MM.1S (cell line): ENCODE results near the gene SLC1A2.

ENCODE experiments used
- DNase-seq: peaks from one replicate; pipeline ENCODE4 v3.0.0-alpha.2; 2015
- H2AFZ ChIP-seq: fragments of 300-600 bp; sonication (generic); 2 replicates; pipeline ENCODE4 v1.6.0; 2016; ENCODE audit warnings: antibody characterized with exemption, low read length
- H3F3A ChIP-seq: fragments of 300-600 bp; sonication (generic); 2 replicates; pipeline ENCODE4 v1.6.1; 2016; ENCODE audit warnings: mild to moderate bottlenecking, antibody characterized with exemption, low read length, moderate library complexity, mixed read lengths; ENCODE audit not compliant: insufficient read depth
- H3K27ac ChIP-seq: fragments of 300-600 bp; sonication (generic); 2 replicates; pipeline ENCODE4 v1.5.1; 2016; ENCODE audit warnings: mild to moderate bottlenecking, low read length
- H3K27me3 ChIP-seq: fragments of 300-600 bp; sonication (generic); replicated peaks from 2 replicates; pipeline ENCODE4 v1.6.0; 2016; ENCODE audit warnings: low read length; ENCODE audit not compliant: insufficient read depth
- H3K36me3 ChIP-seq: fragments of 300-600 bp; sonication (generic); replicated peaks from 2 replicates; pipeline ENCODE4 v1.6.1; 2016; ENCODE audit warnings: mild to moderate bottlenecking, low read length, mixed read lengths; ENCODE audit not compliant: insufficient read depth
- H3K4me1 ChIP-seq: fragments of 300-600 bp; sonication (generic); 2 replicates; pipeline ENCODE4 v1.6.1; 2016; ENCODE audit warnings: low read length, mixed read lengths
- H3K4me2 ChIP-seq: fragments of 300-600 bp; sonication (generic); 2 replicates; pipeline ENCODE4 v1.6.0; 2016; ENCODE audit warnings: low read depth, low read length
- H3K4me3 ChIP-seq: fragments of 300-600 bp; sonication (generic); 2 replicates; pipeline ENCODE4 v1.5.1; 2016; ENCODE audit warnings: low read length, mixed read lengths
- H3K79me2 ChIP-seq: fragments of 300-600 bp; sonication (generic); 2 replicates; pipeline ENCODE4 v1.6.1; 2016; ENCODE audit warnings: mixed run types, low read length, mixed read lengths
- H3K9ac ChIP-seq: fragments of 300-600 bp; sonication (generic); 2 replicates; pipeline ENCODE4 v1.6.1; 2016; ENCODE audit warnings: low read length, mixed read lengths
- H3K9me2 ChIP-seq: fragments of 300-600 bp; sonication (generic); replicated peaks from 2 replicates; pipeline ENCODE4 v1.6.1; 2016; ENCODE audit warnings: mild to moderate bottlenecking, low read length, mixed read lengths; ENCODE audit not compliant: insufficient read depth
- H3K9me3 ChIP-seq: fragments of 300-600 bp; sonication (generic); replicated peaks from 2 replicates; pipeline ENCODE4 v1.6.1; 2016; ENCODE audit warnings: mild to moderate bottlenecking, low read length, mixed read lengths; ENCODE audit not compliant: insufficient read depth
- H4K20me1 ChIP-seq: fragments of 300-600 bp; sonication (generic); 2 replicates; pipeline ENCODE4 v1.6.1; 2016; ENCODE audit warnings: mild to moderate bottlenecking, low read length, moderate library complexity, mixed read lengths; ENCODE audit not compliant: insufficient read depth
- EZH2 ChIP-seq: fragments of 300-600 bp; sonication (generic); optimal IDR thresholded peaks from 2 replicates; pipeline ENCODE3; 2017; ENCODE audit warnings: low read depth, mild to moderate bottlenecking, antibody characterized with exemption, low read length, mixed read lengths
- EZH2phosphoT487 ChIP-seq: fragments of 300-600 bp; sonication (generic); IDR thresholded peaks from 2 replicates; pipeline ENCODE4 v1.6.1; 2018; ENCODE audit warnings: antibody characterized with exemption, low read length
- TF ChIP-seq, protein P1 (sequence below): fragments of 300-600 bp; sonication (generic); IDR thresholded peaks from 2 replicates; pipeline ENCODE4 v1.5.1; 2016; ENCODE audit warnings: antibody characterized with exemption, low read length, mixed read lengths

Gene SLC1A2

DNA sequence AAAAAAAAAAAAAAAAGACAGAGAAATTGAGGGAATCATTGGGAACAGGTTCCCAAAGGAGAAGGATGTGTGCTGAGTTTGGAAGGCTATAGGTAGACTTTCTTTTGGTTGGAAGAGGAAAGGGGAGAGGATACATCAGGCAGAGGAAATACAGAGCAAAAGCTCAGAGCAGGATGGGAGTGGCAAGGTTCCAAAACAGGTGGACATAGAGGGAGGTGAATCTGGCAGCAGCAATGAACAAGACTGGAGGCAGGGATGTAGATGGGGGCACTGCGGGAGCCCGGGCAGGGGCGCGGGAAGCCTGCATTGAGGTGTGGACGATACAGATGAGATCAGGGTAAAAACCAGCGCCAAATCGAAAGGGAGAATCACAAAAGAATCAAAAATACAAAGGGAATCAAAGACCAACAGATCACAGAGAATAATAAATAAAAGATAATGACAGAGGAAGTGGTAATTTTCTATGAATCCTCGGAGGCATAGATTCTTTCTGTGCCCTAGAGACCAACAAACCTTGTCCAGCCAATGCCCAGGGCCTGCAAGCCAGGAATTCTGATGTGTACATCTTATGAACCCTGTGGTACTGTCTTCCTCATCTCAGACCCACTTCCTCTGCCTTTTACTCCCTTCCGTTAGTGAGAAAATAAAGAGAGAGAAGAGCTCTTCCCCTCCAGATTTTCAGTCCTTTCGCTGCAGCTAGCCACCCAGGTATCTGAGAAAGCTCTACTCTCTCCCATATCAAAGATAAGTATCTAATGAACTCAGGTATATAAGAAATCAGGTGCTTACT is 70.3 kb downstream of the SLC1A2 start:
- no peak for DNase-seq
- Histone ChIP-seq H3K9ac (no peak overlapping the region), H3K27me3 (no peaks in the 10 kb centered on the region), H2AFZ (no peak overlapping the region), H4K20me1 (no peaks in the 10 kb centered on the region), H3K36me3 (no peaks in the 10 kb centered on the region), H3K27ac (no peak overlapping the region), H3K4me1 (no peaks in the 10 kb centered on the region), H3K4me2 (no peak overlapping the region), H3F3A (no peaks in the 10 kb centered on the region), H3K9me2 (no peaks in the 10 kb centered on the region), H3K9me3 (no peaks in the 10 kb centered on the region), H3K4me3 (no peak overlapping the region), H3K79me2 (no peaks in the 10 kb centered on the region)
- TF ChIP-seq EZH2phosphoT487 = no peak
- no peak for TF ChIP-seq EZH2
- TF ChIP-seq, protein P1, sequence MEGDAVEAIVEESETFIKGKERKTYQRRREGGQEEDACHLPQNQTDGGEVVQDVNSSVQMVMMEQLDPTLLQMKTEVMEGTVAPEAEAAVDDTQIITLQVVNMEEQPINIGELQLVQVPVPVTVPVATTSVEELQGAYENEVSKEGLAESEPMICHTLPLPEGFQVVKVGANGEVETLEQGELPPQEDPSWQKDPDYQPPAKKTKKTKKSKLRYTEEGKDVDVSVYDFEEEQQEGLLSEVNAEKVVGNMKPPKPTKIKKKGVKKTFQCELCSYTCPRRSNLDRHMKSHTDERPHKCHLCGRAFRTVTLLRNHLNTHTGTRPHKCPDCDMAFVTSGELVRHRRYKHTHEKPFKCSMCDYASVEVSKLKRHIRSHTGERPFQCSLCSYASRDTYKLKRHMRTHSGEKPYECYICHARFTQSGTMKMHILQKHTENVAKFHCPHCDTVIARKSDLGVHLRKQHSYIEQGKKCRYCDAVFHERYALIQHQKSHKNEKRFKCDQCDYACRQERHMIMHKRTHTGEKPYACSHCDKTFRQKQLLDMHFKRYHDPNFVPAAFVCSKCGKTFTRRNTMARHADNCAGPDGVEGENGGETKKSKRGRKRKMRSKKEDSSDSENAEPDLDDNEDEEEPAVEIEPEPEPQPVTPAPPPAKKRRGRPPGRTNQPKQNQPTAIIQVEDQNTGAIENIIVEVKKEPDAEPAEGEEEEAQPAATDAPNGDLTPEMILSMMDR = no peak

DNA sequence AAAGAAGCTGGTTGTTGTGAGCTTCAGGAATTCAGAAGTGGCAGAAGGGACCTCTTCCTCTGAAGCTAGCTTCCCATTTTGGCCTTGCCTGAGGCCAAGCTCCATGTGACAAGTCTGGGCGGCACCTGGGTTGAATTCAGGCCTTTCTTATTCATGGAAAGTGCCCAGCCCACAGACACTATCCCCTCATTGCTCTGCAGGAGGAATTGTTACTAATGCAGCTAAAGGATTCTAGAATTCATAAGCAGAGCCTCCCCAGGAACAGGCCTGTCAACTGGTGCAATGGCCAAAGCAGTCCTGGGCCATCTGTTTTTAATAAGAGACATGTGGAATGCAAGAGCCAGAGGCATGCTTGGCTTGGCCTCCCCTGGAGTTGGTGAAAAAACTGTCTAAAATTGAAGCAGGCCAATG is 71.4 kb downstream of the SLC1A2 start:
- Histone ChIP-seq H3K4me2 (no peak overlapping the region), H3K27ac (no peak overlapping the region), H3K4me1 (peaks cover 2% of the 10 kb centered on the region; the same call in 1 of the 2 replicates), H2AFZ (no peak overlapping the region), H3K79me2 (no peaks in the 10 kb centered on the region), H3K9me2 (no peaks in the 10 kb centered on the region), H3F3A (no peaks in the 10 kb centered on the region), H3K9me3 (no peaks in the 10 kb centered on the region), H4K20me1 (no peaks in the 10 kb centered on the region), H3K36me3 (no peaks in the 10 kb centered on the region), H3K27me3 (no peaks in the 10 kb centered on the region), H3K4me3 (no peak overlapping the region), H3K9ac (no peak overlapping the region)
- no peak for DNase-seq
- TF ChIP-seq EZH2phosphoT487 = no peak
- TF ChIP-seq, protein P1 = no peak
- no peak for TF ChIP-seq EZH2

DNA sequence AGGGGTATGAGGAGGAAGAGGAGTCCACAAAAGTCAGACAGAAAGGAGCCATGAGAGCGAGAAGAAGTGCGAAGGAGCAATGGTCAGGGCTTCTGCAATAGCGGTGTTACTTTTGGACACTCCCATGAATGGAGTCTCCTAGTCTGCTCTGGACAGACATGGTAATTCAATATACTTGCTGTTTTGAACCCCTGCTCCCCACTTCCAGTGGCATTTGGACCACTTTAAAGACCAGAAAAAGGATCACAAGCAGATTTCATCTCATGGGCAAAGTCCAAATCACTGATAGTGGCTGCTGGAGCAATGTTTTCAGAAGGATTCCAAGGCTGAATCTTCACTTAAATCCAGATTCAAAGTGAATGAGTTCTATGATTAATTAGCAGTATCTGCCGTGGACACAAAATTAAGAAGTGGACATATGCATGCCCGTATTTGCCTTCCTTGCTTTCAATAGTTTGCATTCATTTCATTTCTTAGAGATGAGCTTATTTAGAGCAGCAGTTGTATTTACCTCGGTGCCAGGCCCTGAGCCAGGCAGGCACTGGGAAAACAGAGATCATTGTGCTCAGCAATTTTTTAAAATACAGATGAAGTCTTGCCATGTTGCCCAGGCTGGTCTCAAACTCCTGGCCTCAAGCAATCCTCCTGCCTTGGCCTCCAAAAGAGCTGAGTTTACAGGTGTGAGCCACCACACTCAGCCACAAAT is 72.0 kb downstream of the SLC1A2 start:
- Histone ChIP-seq H2AFZ (no peak overlapping the region), H3F3A (no peaks in the 10 kb centered on the region), H4K20me1 (no peaks in the 10 kb centered on the region), H3K27me3 (no peaks in the 10 kb centered on the region), H3K4me2 (no peak overlapping the region), H3K9me3 (no peaks in the 10 kb centered on the region), H3K79me2 (no peaks in the 10 kb centered on the region), H3K27ac (no peak overlapping the region), H3K9me2 (no peaks in the 10 kb centered on the region), H3K9ac (no peak overlapping the region), H3K36me3 (no peaks in the 10 kb centered on the region), H3K4me3 (no peak overlapping the region), H3K4me1 (peaks cover 5% of the 10 kb centered on the region; the same call in 1 of the 2 replicates)
- DNase-seq = no peak
- TF ChIP-seq EZH2phosphoT487 = no peak
- TF ChIP-seq, protein P1 = no peak
- no peak for TF ChIP-seq EZH2
